Ascending aorta (tissue), 2 donors: Measurements from ENCODE around the gene INSM1. TPM values are rescaled to one million over a fixed set of nuclear protein-coding genes. Genes with fewer than 3 reads are reported as not detected.

Source experiments
- DNase-seq, 2 donors: peaks; one replicate each; pipeline ENCODE4 v3.0.0-alpha.2; 2019; ENCODE audit warnings: low spot score in 2 of 2
- H3K27ac ChIP-seq, 2 donors: fragments of 200-600 bp; sonication (generic); one replicate each; pipeline ENCODE4 v1.5.1; 2016 to 2017; ENCODE audit warnings: mild to moderate bottlenecking in 1 of 2
- H3K27me3 ChIP-seq: fragments of 200-600 bp; sonication (generic); one replicate; pipeline ENCODE4 v1.5.1; 2017
- H3K36me3 ChIP-seq, 2 donors: fragments of 200-600 bp; sonication (generic); one replicate each; pipeline ENCODE4 v1.5.1; 2016
- H3K4me1 ChIP-seq, 2 donors: fragments of 200-600 bp; sonication (generic); one replicate each; pipeline ENCODE4 v1.5.1; 2016 to 2017; ENCODE audit warnings: mild to moderate bottlenecking in 1 of 2
- H3K4me3 ChIP-seq, 2 donors: fragments of 200-600 bp; sonication (generic); one replicate each; pipeline ENCODE4 v1.5.1; 2016 to 2017; ENCODE audit warnings: mild to moderate bottlenecking in 1 of 2
- H3K9me3 ChIP-seq, 2 donors: fragments of 200-600 bp; sonication (generic); one replicate each; pipeline ENCODE4 v1.5.1; 2016
- CTCF ChIP-seq, 3 experiments: fragments of 200-600 bp in 2 of 3; fragments of 450-650 bp in 1 of 3; sonication (generic) in 2 of 3; IDR thresholded peaks; one replicate each; pipeline ENCODE4 v1.5.1; 2016 to 2019; ENCODE audit warnings: antibody characterized with exemption in 3 of 3, mild to moderate bottlenecking in 1 of 3, moderate library complexity in 1 of 3
- intact Hi-C: fragments of 100-400 bp; cut with DNase I; formaldehyde crosslinking; loops from one replicate; pipeline ENCODE4 v1.15.1; 2023
- total RNA-seq: library from RNA; depleted of rRNA; stranded (reverse); fragments of >200 nt; gene quantifications from one replicate; pipeline ENCODE4 v1.1.0, GENCODE V29; 2016

Gene INSM1
- total RNA-seq, 1 donor from 2014 or later, result not detected

DNA sequence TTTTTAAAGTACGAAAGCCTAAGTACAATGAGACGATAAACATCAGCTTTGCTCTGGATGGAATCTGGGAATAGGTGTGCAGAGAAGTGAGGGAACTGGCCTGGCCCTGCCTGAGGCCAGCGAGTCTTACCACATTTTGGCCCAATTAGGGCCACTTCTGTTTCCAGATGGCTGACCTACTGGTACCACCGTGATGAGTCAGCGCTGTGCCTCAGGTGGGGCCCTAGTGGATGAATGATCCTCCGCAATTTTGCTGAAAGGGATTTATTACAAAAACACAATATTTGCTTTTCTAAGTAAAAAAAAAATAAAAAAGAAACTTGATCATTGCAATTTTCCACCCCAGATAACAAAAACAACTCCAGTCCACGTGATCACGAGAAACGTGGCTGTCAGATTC, 22.5 kb downstream of the INSM1 start:
- Histone ChIP-seq H3K4me3 (no peak overlapping the region), H3K4me1 (no peaks in the 10 kb centered on the region), H3K36me3 (peaks cover 0 to 20% of the 10 kb centered on the region in 2 donors), H3K27me3 (no peaks in the 10 kb centered on the region), H3K9me3 (no peaks in the 10 kb centered on the region), H3K27ac (no peak overlapping the region)
- intact Hi-C loops, result no loop called here
- no peak for DNase-seq
- no peak for TF ChIP-seq CTCF (IDR thresholded peaks at IDR 0.05)

DNA sequence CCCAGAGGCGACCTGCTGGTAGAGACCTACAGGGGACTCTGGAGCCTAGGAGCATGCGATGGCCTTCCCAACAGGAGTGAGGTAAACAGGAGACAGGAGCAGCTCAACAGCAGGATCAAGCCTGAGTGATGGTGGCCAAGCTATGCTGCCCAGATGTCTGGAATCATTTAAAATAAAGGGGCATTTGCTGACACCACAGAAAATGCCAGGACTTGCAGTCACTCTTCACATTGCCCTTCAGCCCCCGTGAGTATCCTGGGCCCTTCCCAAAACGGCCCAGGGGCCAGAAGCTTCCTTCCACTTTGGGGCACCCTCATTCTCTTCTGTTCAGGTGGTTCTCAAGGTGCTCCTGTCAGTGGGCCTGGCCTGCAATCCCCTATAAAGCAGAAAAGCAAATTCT, 23.2 kb downstream of the INSM1 start:
- no peak overlapping the region for H3K27ac ChIP-seq
- no peaks in the 10 kb centered on the region for H3K27me3 ChIP-seq
- no peaks in the 10 kb centered on the region for H3K9me3 ChIP-seq
- DNase-seq, result no peak
- H3K4me1 ChIP-seq, result no peaks in the 10 kb centered on the region
- peaks cover 0 to 20% of the 10 kb centered on the region in 2 donors for H3K36me3 ChIP-seq
- no peak for TF ChIP-seq CTCF (IDR thresholded peaks at IDR 0.05)
- intact Hi-C loops, result no loop called here
- no peak overlapping the region for H3K4me3 ChIP-seq

- Histone ChIP-seq H3K4me3 (no peak overlapping the region), H3K4me1 (no peaks in the 10 kb centered on the region), H3K9me3 (no peaks in the 10 kb centered on the region), H3K27ac (no peak overlapping the region), H3K36me3 (peaks cover 0 to 20% of the 10 kb centered on the region in 2 donors), H3K27me3 (no peaks in the 10 kb centered on the region)
- no peak for DNase-seq
- intact Hi-C loops, result no loop called here
- TF ChIP-seq CTCF (IDR thresholded peaks at IDR 0.05), result no peak
These were observed 23.9 kb downstream of the INSM1 start for GRCh38 chr20:20391766-20392165.

DNA sequence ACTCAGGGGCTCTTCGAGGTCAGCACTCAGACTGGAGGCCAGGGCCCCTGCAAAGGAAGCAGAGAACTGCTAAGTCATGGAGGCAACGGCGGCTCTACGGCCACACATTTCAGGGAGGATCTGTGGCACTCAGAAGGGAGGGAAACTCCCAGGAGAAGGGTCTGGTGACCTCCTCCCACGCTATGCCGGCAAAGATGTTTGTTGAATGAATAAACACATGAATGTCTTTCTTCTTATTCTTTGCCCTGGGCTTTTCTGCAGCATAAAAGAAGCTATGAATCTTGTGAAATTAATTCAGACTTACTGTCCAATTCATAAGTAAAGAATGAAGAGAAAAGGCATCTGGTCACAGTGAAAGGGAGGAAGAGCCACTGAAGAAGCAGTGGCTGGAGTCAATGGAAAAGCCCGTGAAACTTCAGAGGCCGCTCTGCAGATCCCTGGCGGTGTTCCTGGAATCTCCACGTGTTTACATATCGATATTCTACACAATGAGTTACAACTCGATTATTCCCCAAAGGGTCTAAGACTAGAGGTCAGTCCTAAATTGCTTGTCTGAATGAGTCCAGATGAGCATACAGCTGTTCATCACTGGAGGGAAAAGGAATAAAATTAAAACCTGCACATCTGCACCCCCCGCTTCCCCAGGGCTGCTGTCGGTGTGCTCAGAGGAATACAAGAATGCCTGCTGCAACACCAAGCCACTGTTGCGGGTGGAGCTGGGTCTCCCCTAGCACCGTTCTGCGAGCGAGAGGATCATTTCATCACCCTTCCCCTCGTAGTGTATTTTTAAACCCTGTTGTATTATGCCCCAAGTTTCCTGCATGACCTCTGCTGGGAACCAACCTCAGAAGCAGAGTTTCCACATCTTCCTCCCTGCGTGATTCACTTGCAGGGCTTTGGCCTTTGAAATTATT, 25.6 kb downstream of the INSM1 start:
- intact Hi-C loops, result no loop called here
- H3K4me1 ChIP-seq, result no peaks in the 10 kb centered on the region

GRCh38 chr20:20395087-20395486, 27.2 kb downstream of the INSM1 start:
- Histone ChIP-seq H3K27ac (no peak overlapping the region), H3K27me3 (no peaks in the 10 kb centered on the region), H3K9me3 (no peaks in the 10 kb centered on the region), H3K4me3 (no peak overlapping the region), H3K36me3 (peaks cover 3 to 26% of the 10 kb centered on the region in 2 donors), H3K4me1 (no peaks in the 10 kb centered on the region)
- no peak for TF ChIP-seq CTCF (IDR thresholded peaks at IDR 0.05)
- intact Hi-C loops, result no loop called here
- no peak for DNase-seq

More for the DNA sequence above, 25.6 kb downstream of the INSM1 start:
- Histone ChIP-seq H3K27me3 (no peaks in the 10 kb centered on the region), H3K27ac (no peak overlapping the region), H3K4me3 (no peak overlapping the region), H3K9me3 (no peaks in the 10 kb centered on the region), H3K36me3 (peaks cover 0 to 20% of the 10 kb centered on the region in 2 donors)
- TF ChIP-seq CTCF (IDR thresholded peaks at IDR 0.05), result no peak
- no peak for DNase-seq
